Spleen (tissue), 7 donors: ENCODE data around the gene IPO4.

Experiments used
- POLR2A ChIP-seq, 3 donors: fragments of 450-650 bp; IDR thresholded peaks; one replicate each; pipeline ENCODE4 v1.5.1; 2017; ENCODE audit warnings: antibody characterized with exemption in 3 of 3, mild to moderate bottlenecking in 1 of 3
- POLR2AphosphoS5 ChIP-seq, 3 donors: sonication (generic); formaldehyde crosslinking; IDR thresholded peaks; one replicate each; pipeline ENCODE4 v1.5.1; 2017; ENCODE audit warnings: antibody characterized with exemption in 3 of 3
- TF ChIP-seq, protein P1 (sequence below), 11 experiments: fragments of 200-600 bp in 7 of 11; fragments of 450-650 bp in 4 of 11; sonication (generic) in 4 of 11; IDR thresholded peaks in 8 of 11; conservative IDR thresholded peaks in 3 of 11; 1 replicate in 7 of 11; 2 replicates in 4 of 11; pipeline versions ENCODE4 v1.4.0 to v1.8.0; 2016 to 2021; ENCODE audit warnings: antibody characterized with exemption in 11 of 11, inconsistent platforms in 4 of 11, mild to moderate bottlenecking in 1 of 11
- donor health status: DM: no; HTN: no; CAD: no; lungs with moderate emphysema.
- donor health status: DM: no; HTN: no; CAD: no.
- donor health status: DM: no; HTN: no; CAD: no.

- TF ChIP-seq POLR2A (IDR thresholded peaks at IDR 0.05) (no peak), POLR2AphosphoS5 (IDR thresholded peaks at IDR 0.05) (no peak)
- TF ChIP-seq, protein P1, sequence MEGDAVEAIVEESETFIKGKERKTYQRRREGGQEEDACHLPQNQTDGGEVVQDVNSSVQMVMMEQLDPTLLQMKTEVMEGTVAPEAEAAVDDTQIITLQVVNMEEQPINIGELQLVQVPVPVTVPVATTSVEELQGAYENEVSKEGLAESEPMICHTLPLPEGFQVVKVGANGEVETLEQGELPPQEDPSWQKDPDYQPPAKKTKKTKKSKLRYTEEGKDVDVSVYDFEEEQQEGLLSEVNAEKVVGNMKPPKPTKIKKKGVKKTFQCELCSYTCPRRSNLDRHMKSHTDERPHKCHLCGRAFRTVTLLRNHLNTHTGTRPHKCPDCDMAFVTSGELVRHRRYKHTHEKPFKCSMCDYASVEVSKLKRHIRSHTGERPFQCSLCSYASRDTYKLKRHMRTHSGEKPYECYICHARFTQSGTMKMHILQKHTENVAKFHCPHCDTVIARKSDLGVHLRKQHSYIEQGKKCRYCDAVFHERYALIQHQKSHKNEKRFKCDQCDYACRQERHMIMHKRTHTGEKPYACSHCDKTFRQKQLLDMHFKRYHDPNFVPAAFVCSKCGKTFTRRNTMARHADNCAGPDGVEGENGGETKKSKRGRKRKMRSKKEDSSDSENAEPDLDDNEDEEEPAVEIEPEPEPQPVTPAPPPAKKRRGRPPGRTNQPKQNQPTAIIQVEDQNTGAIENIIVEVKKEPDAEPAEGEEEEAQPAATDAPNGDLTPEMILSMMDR (IDR thresholded peaks at IDR 0.05 in 8 of 11, conservative IDR thresholded peaks at IDR 0.05 in 3 of 11), result no peak
Measured at GRCh38 chr14:24177041-24177825, 11.4 kb downstream of the IPO4 start.
